SH-SY5Y (cell line): Measurements from ENCODE around the gene HES7.

Experiments
- GATA2 ChIP-seq: IDR thresholded peaks from 2 replicates; pipeline ENCODE4 v1.6.1; 2011; ENCODE audit warnings: mild to moderate bottlenecking, low read depth, low read length
- GATA3 ChIP-seq: IDR thresholded peaks from 2 replicates; pipeline ENCODE4 v1.6.1; 2011; ENCODE audit warnings: low read depth, mild to moderate bottlenecking, low read length, moderate library complexity

DNA sequence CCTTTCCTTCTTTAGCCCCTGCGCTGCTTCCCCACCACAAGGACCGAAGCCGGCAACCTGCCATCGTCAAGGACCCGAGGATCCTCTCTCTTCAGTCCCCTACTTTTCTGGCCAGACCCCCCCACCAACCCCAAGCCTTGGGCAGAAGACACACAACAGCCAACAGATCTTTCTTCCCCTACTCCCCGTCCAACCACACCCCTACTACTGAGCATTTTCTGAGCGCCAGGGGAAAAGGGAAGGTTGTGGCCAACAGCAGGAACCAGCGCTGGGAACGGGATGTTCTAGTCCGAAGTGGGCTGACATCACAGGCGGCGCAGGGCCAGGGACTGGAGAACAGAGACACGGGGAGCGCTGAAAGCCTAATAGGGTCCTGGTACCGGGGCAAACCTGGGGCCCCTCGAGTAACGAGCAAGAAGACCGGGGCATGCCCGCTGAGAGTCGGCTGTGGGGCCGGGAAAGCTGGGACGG, 27.8 kb upstream of the HES7 start:
- TF ChIP-seq GATA3: no peak
- TF ChIP-seq GATA2: no peak
